Neural cell (in vitro differentiated cells): ENCODE measurements around the gene RYR1. TPM values are rescaled to one million over a fixed set of nuclear protein-coding genes. Genes with fewer than 3 reads are reported as not detected.

Experiments used
- H2AFZ ChIP-seq: fragments of 200-600, 300-800 bp; sonication (generic), shearing (Covaris generic); 2 replicates; pipeline ENCODE4 v1.6.0; 2014; ENCODE audit warnings: low read depth, mild to moderate bottlenecking, antibody characterized with exemption, low read length, moderate library complexity
- H3F3A ChIP-seq: fragments of 200-600 bp; shearing (Covaris generic); 2 replicates; pipeline ENCODE4 v1.6.1; 2016; ENCODE audit warnings: mild to moderate bottlenecking, moderate library complexity, mixed read lengths, antibody characterized with exemption, low read length; ENCODE audit not compliant: insufficient read depth, poor library complexity, severe bottlenecking
- H3K27ac ChIP-seq: fragments of 200-600, 300-800 bp; sonication (generic), shearing (Covaris generic); 2 replicates; pipeline ENCODE4 v1.5.1; 2014; ENCODE audit warnings: mild to moderate bottlenecking, low read length, moderate library complexity
- H3K27me3 ChIP-seq: fragments of 300-800, 200-600 bp; sonication (generic), shearing (Covaris generic); 2 replicates; pipeline ENCODE4 v1.6.0; 2014; ENCODE audit warnings: mild to moderate bottlenecking, low read depth, low read length, moderate library complexity; ENCODE audit not compliant: insufficient read depth
- H3K36me3 ChIP-seq: fragments of 300-800, 200-600 bp; sonication (generic), shearing (Covaris generic); 2 replicates; pipeline ENCODE4 v1.5.1; 2014; ENCODE audit warnings: mild to moderate bottlenecking, antibody characterized with exemption, low read length, moderate library complexity; ENCODE audit not compliant: insufficient read depth
- H3K4me2 ChIP-seq: fragments of 300-800, 200-600 bp; sonication (generic), shearing (Covaris generic); 2 replicates; pipeline ENCODE4 v1.6.0; 2014; ENCODE audit warnings: mild to moderate bottlenecking, low read length
- H3K4me3 ChIP-seq: fragments of 300-800, 200-600 bp; sonication (generic), shearing (Covaris generic); 2 replicates; pipeline ENCODE4 v1.5.1; 2014; ENCODE audit warnings: mild to moderate bottlenecking, low read length, moderate library complexity
- H3K79me2 ChIP-seq: fragments of 200-600 bp; shearing (Covaris generic); replicated peaks from 2 replicates; pipeline ENCODE4 v1.6.0; 2014; ENCODE audit warnings: mild to moderate bottlenecking, low read length, moderate library complexity; ENCODE audit not compliant: insufficient read depth
- H3K9ac ChIP-seq: fragments of 300-800, 200-600 bp; sonication (generic), shearing (Covaris generic); 2 replicates; pipeline ENCODE4 v1.6.1; 2016; ENCODE audit warnings: mild to moderate bottlenecking, low read length, mixed read lengths
- H3K9me2 ChIP-seq: fragments of 200-600 bp; shearing (Covaris generic); 2 replicates; pipeline ENCODE4 v1.6.1; 2016; ENCODE audit warnings: mild to moderate bottlenecking, low read length, mixed read lengths; ENCODE audit not compliant: insufficient read depth
- H3K9me3 ChIP-seq: fragments of 200-600, 300-800 bp; sonication (generic), shearing (Covaris generic); 2 replicates; pipeline ENCODE4 v1.6.1; 2016; ENCODE audit warnings: mild to moderate bottlenecking, mixed run types, low read length, moderate library complexity, mixed read lengths
- H4K20me1 ChIP-seq: fragments of 200-600 bp; shearing (Covaris generic); 2 replicates; pipeline ENCODE4 v1.6.1; 2016; ENCODE audit warnings: mild to moderate bottlenecking, mixed run types; ENCODE audit not compliant: insufficient read depth
- EP300 ChIP-seq: fragments of 450-650 bp; conservative IDR thresholded peaks from 2 replicates; pipeline ENCODE4 v1.6.1; 2014; ENCODE audit warnings: antibody characterized with exemption, mild to moderate bottlenecking, moderate library complexity; ENCODE audit not compliant: poor library complexity, severe bottlenecking
- EZH2 ChIP-seq: fragments of 200-600, 300-800 bp; shearing (Covaris generic), sonication (generic); IDR thresholded peaks from 2 replicates; pipeline ENCODE4 v1.6.1; 2014; ENCODE audit warnings: antibody characterized with exemption, low read length, borderline replicate concordance, mild to moderate bottlenecking; ENCODE audit not compliant: insufficient read depth, poor library complexity, severe bottlenecking
- MXI1 ChIP-seq: fragments of 450-650 bp; conservative IDR thresholded peaks from 2 replicates; pipeline ENCODE4 v1.6.1; 2014; ENCODE audit warnings: antibody characterized with exemption, mild to moderate bottlenecking; ENCODE audit not compliant: poor library complexity, severe bottlenecking
- RAD21 ChIP-seq: fragments of 450-650 bp; conservative IDR thresholded peaks from 2 replicates; pipeline ENCODE4 v1.6.1; 2014; ENCODE audit warnings: antibody characterized with exemption, mild to moderate bottlenecking, moderate library complexity
- SMC3 ChIP-seq: fragments of 450-650 bp; conservative IDR thresholded peaks from 2 replicates; pipeline ENCODE4 v1.6.1; 2014; ENCODE audit warnings: antibody characterized with exemption, mild to moderate bottlenecking, moderate library complexity; ENCODE audit not compliant: poor library complexity
- TAF1 ChIP-seq: IDR thresholded peaks from 2 replicates; pipeline ENCODE4 v1.6.1; 2012; ENCODE audit warnings: low read depth
- polyA plus RNA-seq: library from polyadenylated mRNA; depleted of rRNA; stranded (reverse); fragments of >200 nt; gene quantifications from 2 replicates; pipeline ENCODE4 v1.2.3, GENCODE V29; 2014
- TF ChIP-seq, protein P1 (sequence below): IDR thresholded peaks from 2 replicates; pipeline ENCODE4 v1.6.1; 2012; ENCODE audit warnings: borderline replicate concordance
- TF ChIP-seq, protein P2 (sequence below): fragments of 450-650 bp; IDR thresholded peaks from 2 replicates; pipeline ENCODE4 v1.5.1; 2014; ENCODE audit warnings: antibody characterized with exemption, mild to moderate bottlenecking, moderate library complexity; ENCODE audit not compliant: poor library complexity, severe bottlenecking

The RYR1 gene
- polyA plus RNA-seq, 1 donor from 2014 or later, result 0.69 TPM

DNA sequence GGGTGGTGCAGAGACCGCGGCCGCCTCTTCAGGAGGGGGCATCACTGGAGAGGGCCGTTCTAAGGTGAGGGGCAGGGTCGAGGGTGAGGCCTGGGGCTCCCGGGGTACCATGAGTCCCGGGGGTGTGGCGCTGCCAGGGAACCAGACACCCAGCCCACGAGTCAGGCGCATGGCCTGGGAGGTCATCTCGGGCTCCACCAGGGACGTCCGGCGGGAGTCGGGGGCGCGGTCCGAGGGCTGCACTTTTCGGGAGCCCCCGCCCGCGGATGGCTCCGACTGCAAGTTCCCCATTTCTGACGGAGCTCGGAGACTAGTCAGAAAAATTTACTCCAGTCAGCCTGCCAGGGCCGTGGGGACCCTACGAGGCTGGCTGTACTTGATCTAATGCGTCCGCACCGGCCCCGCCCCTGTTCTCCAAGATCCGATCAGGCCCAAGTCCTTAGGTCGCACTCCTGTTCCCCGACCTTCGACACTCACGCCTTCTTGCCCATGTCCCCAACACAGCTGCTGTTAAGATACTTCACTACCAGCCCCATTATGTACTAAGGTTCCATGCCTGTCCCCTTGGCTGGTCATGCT lies 46.4 kb upstream of the RYR1 start:
- Histone ChIP-seq H3K4me3 (peak overlapping the region; percentile 98), H4K20me1 (no peaks in the 10 kb centered on the region), H3K4me2 (peak overlapping the region; percentile 32), H3K9me2 (no peaks in the 10 kb centered on the region), H3K9ac (peak overlapping the region; percentile 100), H2AFZ (no peak overlapping the region), H3K27me3 (no peaks in the 10 kb centered on the region), H3K79me2 (peaks cover 14% of the 10 kb centered on the region), H3K27ac (peak overlapping the region; percentile 100), H3F3A (no peaks in the 10 kb centered on the region), H3K36me3 (no peaks in the 10 kb centered on the region), H3K9me3 (no peaks in the 10 kb centered on the region)
- TF ChIP-seq EP300, result no peak
- no peak for TF ChIP-seq EZH2
- TF ChIP-seq, protein P1, sequence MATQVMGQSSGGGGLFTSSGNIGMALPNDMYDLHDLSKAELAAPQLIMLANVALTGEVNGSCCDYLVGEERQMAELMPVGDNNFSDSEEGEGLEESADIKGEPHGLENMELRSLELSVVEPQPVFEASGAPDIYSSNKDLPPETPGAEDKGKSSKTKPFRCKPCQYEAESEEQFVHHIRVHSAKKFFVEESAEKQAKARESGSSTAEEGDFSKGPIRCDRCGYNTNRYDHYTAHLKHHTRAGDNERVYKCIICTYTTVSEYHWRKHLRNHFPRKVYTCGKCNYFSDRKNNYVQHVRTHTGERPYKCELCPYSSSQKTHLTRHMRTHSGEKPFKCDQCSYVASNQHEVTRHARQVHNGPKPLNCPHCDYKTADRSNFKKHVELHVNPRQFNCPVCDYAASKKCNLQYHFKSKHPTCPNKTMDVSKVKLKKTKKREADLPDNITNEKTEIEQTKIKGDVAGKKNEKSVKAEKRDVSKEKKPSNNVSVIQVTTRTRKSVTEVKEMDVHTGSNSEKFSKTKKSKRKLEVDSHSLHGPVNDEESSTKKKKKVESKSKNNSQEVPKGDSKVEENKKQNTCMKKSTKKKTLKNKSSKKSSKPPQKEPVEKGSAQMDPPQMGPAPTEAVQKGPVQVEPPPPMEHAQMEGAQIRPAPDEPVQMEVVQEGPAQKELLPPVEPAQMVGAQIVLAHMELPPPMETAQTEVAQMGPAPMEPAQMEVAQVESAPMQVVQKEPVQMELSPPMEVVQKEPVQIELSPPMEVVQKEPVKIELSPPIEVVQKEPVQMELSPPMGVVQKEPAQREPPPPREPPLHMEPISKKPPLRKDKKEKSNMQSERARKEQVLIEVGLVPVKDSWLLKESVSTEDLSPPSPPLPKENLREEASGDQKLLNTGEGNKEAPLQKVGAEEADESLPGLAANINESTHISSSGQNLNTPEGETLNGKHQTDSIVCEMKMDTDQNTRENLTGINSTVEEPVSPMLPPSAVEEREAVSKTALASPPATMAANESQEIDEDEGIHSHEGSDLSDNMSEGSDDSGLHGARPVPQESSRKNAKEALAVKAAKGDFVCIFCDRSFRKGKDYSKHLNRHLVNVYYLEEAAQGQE, result no peak
- no peak for TF ChIP-seq MXI1
- no peak for TF ChIP-seq SMC3
- no peak for TF ChIP-seq RAD21
- TF ChIP-seq, protein P2, sequence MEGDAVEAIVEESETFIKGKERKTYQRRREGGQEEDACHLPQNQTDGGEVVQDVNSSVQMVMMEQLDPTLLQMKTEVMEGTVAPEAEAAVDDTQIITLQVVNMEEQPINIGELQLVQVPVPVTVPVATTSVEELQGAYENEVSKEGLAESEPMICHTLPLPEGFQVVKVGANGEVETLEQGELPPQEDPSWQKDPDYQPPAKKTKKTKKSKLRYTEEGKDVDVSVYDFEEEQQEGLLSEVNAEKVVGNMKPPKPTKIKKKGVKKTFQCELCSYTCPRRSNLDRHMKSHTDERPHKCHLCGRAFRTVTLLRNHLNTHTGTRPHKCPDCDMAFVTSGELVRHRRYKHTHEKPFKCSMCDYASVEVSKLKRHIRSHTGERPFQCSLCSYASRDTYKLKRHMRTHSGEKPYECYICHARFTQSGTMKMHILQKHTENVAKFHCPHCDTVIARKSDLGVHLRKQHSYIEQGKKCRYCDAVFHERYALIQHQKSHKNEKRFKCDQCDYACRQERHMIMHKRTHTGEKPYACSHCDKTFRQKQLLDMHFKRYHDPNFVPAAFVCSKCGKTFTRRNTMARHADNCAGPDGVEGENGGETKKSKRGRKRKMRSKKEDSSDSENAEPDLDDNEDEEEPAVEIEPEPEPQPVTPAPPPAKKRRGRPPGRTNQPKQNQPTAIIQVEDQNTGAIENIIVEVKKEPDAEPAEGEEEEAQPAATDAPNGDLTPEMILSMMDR, result no peak
- TF ChIP-seq TAF1, result no peak

DNA sequence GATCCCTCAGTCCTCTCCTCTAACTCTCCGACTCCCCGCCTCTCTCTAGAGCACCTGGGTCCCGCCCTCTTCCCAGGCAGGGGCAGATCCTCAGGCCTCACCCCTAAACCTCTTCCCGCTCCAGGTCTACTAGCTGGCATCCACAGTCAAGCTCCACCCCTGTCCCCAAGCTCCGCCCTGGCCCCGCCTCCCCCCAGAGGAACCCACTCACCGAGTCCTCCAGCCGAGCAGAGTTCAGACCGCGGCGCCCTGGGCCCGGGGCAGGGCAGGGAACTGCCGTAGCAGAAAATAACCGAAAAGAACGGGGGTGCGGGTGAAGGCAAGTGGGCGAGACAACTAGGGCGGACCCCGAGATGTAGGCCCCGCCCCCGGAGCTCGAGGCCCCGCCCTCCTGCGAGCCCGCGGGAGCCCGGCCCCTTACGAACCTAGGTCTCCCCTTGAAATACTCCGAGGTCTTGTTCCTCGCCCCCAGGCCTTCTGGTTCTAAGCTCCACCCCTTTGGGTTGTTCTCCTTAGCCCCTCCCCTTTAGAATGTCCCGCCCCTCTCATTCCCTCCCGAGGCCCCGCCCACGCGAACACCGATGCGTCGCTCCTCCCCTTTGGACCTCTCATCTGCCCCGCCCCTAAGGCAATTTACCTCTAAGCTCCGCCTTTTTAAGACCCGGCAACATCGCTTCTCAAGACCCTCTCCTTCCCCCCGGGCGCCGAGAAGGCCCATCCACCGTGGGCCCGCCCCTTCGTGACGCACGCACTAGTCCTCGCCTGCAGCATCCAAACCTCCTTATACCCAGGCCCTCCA lies 45.7 kb upstream of the RYR1 start, which contains the start of gene GGN:
Gene GGN, minus strand, starts transcription at position 485 of the 799 bp plus-strand sequence. CDS start 773 bp downstream, outside the sequence.
- Histone ChIP-seq H4K20me1 (no peaks in the 10 kb centered on the region), H3K27me3 (no peaks in the 10 kb centered on the region), H3K9me2 (no peaks in the 10 kb centered on the region), H3K4me3 (peak within 1 kb of the TSS; percentile 98), H3K9ac (peak within 1 kb of the TSS; percentile 100), H3K36me3 (peaks cover 2% of the 10 kb centered on the region), H3K27ac (peak within 1 kb of the TSS; percentile 100), H3F3A (no peaks in the 10 kb centered on the region), H3K4me2 (peak within 1 kb of the TSS; percentile 65), H2AFZ (peak within 1 kb of the TSS; percentile 62), H3K9me3 (no peaks in the 10 kb centered on the region), H3K79me2 (peaks cover 14% of the 10 kb centered on the region)
- no peak for TF ChIP-seq RAD21
- TF ChIP-seq, protein P1, result peak; percentile 36
